ENCODE data around the gene SRSF10.

The SRSF10 gene

DNA sequence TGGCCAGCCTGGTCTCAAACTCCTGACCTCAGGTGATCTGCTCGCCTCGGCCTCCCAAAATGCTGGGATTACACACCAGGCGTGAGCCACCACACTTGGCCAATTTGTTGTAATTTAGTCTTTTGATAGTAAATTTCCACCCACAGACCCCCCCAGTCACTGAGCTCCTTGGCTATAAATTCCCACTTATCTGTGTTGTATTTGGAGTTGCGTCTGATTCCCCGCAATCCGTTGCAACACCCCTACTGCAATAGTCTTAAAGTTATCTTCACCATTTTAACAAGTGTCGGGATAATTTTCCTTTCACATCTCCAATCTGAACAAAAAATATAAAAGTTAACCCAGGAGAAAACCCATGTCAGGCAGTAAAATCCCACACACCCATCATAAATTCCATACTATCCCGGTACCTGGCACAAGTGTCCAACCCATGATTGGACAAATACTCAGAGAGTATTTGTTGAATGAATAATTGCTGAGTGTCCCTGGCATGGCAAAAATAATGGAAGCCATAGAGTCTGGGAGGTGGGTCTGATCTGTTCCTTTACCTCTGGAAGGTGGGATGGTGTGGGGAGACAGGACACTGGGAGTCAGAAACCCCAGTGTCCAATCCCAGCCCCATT, 57.7 kb downstream of the SRSF10 start:
- TF ChIP-seq, protein P1, sequence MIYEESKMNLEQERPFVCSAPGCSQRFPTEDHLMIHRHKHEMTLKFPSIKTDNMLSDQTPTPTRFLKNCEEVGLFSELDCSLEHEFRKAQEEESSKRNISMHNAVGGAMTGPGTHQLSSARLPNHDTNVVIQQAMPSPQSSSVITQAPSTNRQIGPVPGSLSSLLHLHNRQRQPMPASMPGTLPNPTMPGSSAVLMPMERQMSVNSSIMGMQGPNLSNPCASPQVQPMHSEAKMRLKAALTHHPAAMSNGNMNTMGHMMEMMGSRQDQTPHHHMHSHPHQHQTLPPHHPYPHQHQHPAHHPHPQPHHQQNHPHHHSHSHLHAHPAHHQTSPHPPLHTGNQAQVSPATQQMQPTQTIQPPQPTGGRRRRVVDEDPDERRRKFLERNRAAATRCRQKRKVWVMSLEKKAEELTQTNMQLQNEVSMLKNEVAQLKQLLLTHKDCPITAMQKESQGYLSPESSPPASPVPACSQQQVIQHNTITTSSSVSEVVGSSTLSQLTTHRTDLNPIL (CRISPR knock-in tag; IDR thresholded peaks at IDR 0.05; ENCODE audit: low read depth) = no peak
- TF ChIP-seq CSDC2 (CRISPR knock-in tag; IDR thresholded peaks at IDR 0.05) (no peak), ISL1 (CRISPR knock-in tag; IDR thresholded peaks at IDR 0.05) (no peak), ZFP30 (CRISPR knock-in tag; IDR thresholded peaks at IDR 0.05) (no peak), RARB (CRISPR knock-in tag; IDR thresholded peaks at IDR 0.05) (no peak), ZC3H10 (CRISPR knock-in tag; IDR thresholded peaks at IDR 0.05) (no peak), ZNF565 (CRISPR knock-in tag; conservative IDR thresholded peaks at IDR 0.05; ENCODE audit: low read depth) (no peak), OSR1 (CRISPR knock-in tag; IDR thresholded peaks at IDR 0.05) (no peak), ZFP3 (CRISPR knock-in tag; IDR thresholded peaks at IDR 0.05) (no peak), ZNF70 (CRISPR knock-in tag; IDR thresholded peaks at IDR 0.05) (no peak), TOX (CRISPR knock-in tag; IDR thresholded peaks at IDR 0.05; ENCODE audit: borderline replicate concordance) (no peak), ESRRG (CRISPR knock-in tag; IDR thresholded peaks at IDR 0.05) (no peak), TCF4 (CRISPR knock-in tag; IDR thresholded peaks at IDR 0.05; ENCODE audit: borderline replicate concordance) (no peak), SNAI2 (CRISPR knock-in tag; IDR thresholded peaks at IDR 0.05) (no peak), ARNTL (CRISPR knock-in tag; IDR thresholded peaks at IDR 0.05; ENCODE audit: borderline replicate concordance, low read depth) (no peak)
- TF ChIP-seq, protein P2, sequence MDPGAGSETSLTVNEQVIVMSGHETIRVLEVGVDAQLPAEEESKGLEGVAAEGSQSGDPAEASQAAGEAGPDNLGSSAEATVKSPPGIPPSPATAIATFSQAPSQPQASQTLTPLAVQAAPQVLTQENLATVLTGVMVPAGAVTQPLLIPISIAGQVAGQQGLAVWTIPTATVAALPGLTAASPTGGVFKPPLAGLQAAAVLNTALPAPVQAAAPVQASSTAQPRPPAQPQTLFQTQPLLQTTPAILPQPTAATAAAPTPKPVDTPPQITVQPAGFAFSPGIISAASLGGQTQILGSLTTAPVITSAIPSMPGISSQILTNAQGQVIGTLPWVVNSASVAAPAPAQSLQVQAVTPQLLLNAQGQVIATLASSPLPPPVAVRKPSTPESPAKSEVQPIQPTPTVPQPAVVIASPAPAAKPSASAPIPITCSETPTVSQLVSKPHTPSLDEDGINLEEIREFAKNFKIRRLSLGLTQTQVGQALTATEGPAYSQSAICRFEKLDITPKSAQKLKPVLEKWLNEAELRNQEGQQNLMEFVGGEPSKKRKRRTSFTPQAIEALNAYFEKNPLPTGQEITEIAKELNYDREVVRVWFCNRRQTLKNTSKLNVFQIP (CRISPR knock-in tag; IDR thresholded peaks at IDR 0.05; ENCODE audit: borderline replicate concordance, low read depth) = no peak
- TF ChIP-seq, protein P3, sequence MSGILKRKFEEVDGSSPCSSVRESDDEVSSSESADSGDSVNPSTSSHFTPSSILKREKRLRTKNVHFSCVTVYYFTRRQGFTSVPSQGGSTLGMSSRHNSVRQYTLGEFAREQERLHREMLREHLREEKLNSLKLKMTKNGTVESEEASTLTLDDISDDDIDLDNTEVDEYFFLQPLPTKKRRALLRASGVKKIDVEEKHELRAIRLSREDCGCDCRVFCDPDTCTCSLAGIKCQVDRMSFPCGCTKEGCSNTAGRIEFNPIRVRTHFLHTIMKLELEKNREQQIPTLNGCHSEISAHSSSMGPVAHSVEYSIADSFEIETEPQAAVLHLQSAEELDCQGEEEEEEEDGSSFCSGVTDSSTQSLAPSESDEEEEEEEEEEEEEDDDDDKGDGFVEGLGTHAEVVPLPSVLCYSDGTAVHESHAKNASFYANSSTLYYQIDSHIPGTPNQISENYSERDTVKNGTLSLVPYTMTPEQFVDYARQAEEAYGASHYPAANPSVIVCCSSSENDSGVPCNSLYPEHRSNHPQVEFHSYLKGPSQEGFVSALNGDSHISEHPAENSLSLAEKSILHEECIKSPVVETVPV (CRISPR knock-in tag; IDR thresholded peaks at IDR 0.05) = no peak
- TF ChIP-seq, protein P4, sequence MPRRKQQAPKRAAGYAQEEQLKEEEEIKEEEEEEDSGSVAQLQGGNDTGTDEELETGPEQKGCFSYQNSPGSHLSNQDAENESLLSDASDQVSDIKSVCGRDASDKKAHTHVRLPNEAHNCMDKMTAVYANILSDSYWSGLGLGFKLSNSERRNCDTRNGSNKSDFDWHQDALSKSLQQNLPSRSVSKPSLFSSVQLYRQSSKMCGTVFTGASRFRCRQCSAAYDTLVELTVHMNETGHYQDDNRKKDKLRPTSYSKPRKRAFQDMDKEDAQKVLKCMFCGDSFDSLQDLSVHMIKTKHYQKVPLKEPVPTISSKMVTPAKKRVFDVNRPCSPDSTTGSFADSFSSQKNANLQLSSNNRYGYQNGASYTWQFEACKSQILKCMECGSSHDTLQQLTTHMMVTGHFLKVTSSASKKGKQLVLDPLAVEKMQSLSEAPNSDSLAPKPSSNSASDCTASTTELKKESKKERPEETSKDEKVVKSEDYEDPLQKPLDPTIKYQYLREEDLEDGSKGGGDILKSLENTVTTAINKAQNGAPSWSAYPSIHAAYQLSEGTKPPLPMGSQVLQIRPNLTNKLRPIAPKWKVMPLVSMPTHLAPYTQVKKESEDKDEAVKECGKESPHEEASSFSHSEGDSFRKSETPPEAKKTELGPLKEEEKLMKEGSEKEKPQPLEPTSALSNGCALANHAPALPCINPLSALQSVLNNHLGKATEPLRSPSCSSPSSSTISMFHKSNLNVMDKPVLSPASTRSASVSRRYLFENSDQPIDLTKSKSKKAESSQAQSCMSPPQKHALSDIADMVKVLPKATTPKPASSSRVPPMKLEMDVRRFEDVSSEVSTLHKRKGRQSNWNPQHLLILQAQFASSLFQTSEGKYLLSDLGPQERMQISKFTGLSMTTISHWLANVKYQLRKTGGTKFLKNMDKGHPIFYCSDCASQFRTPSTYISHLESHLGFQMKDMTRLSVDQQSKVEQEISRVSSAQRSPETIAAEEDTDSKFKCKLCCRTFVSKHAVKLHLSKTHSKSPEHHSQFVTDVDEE (CRISPR knock-in tag; IDR thresholded peaks at IDR 0.05) = no peak
- ATAC-seq = no peak

DNA sequence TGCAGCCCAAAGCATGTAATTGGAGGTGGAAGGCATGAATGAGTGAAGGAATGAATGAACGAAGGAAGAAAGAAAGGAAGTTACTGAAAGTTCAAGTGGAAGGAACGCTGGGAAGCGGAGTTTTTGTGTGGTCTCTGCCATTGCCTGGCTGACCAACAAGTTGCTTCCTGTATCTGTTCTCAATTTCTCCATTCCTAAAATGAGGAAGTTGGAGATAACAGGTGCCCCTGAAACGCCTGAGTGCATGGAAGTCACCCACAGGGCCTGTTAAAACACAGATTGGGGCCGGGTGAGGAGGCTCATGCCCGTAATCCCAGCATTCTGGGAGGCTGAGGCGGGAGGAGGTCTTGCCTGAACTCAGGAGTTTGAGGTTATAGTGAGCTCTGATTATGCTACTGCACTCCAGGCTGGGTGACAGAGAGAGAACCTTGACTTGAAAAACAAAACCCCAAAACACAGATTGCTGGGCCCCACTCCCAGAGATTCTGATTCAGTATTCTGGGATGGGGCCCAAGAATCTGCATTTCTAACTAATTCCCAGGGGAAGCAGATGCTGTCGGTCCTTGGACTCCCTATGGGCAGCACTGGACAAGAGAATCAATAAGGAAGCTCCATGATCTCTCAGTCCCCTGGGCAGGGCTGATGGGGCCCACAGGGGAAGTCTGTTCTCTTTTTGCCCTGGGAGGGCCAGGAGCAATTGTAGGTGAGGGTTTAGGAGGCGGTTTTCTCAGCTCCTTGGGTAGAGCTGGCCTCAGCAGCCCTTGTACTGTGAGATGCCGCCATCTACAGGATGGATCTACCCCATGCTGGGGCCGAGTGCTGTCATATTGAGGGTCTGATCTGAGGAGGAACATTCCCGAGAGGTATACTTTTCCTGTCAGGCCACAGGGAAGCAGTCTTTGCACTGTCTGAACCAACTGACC, 63.7 kb downstream of the SRSF10 start:
- TF ChIP-seq ESRRG (CRISPR knock-in tag; IDR thresholded peaks at IDR 0.05) = no peak
- TF ChIP-seq ZNF70 (CRISPR knock-in tag; IDR thresholded peaks at IDR 0.05) = peak; percentile 76
- TF ChIP-seq ISL1 (CRISPR knock-in tag; IDR thresholded peaks at IDR 0.05) = no peak
- ATAC-seq = peak; percentile 98

DNA sequence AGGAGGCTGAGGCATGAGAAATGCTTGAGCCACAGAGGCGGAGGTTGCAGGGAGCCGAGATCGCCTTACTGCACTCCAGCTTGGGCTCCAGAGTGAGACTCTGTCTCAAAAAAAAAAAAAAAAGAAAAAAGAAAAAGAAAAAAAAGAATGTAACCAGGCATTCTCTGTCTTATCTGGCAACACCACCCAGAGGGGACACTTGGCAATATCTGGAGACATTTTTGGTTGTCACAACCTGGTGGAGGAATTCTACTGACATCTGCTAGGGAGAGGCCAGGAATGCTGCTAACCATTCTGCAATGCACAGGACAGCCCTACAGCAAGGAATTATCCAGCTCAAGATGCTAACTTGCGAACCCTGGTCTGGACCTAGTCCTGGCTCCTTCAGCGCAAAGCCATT, 64.7 kb downstream of the SRSF10 start:
- ATAC-seq = no peak
- TF ChIP-seq, protein P2 (CRISPR knock-in tag; IDR thresholded peaks at IDR 0.05; ENCODE audit: borderline replicate concordance, low read depth) = no peak
- TF ChIP-seq, protein P1 (CRISPR knock-in tag; IDR thresholded peaks at IDR 0.05; ENCODE audit: low read depth) = no peak
- TF ChIP-seq, protein P4 (CRISPR knock-in tag; IDR thresholded peaks at IDR 0.05) = no peak
- no peak for TF ChIP-seq ZNF8 (CRISPR knock-in tag; IDR thresholded peaks at IDR 0.05)
- no peak for TF ChIP-seq ESRRG (CRISPR knock-in tag; IDR thresholded peaks at IDR 0.05)
- no peak for TF ChIP-seq CSDC2 (CRISPR knock-in tag; IDR thresholded peaks at IDR 0.05)
- no peak for TF ChIP-seq ZC3H10 (CRISPR knock-in tag; IDR thresholded peaks at IDR 0.05)
- no peak for TF ChIP-seq SNAI2 (CRISPR knock-in tag; IDR thresholded peaks at IDR 0.05)
- no peak for TF ChIP-seq TOX (CRISPR knock-in tag; IDR thresholded peaks at IDR 0.05; ENCODE audit: borderline replicate concordance)
- no peak for TF ChIP-seq OSR1 (CRISPR knock-in tag; IDR thresholded peaks at IDR 0.05)
- TF ChIP-seq ARNTL (CRISPR knock-in tag; IDR thresholded peaks at IDR 0.05; ENCODE audit: borderline replicate concordance, low read depth) = no peak
- TF ChIP-seq ZFP3 (CRISPR knock-in tag; IDR thresholded peaks at IDR 0.05) = no peak
- TF ChIP-seq PPARA (CRISPR knock-in tag; IDR thresholded peaks at IDR 0.05; ENCODE audit: borderline replicate concordance) = no peak
- no peak for TF ChIP-seq ZNF565 (CRISPR knock-in tag; conservative IDR thresholded peaks at IDR 0.05; ENCODE audit: low read depth)
- TF ChIP-seq ZFP30 (CRISPR knock-in tag; IDR thresholded peaks at IDR 0.05) = no peak
- no peak for TF ChIP-seq ZNF70 (CRISPR knock-in tag; IDR thresholded peaks at IDR 0.05)
